Neural crest cell (in vitro differentiated cells): Measurements from ENCODE around the gene CABP4. TPM values are rescaled to one million over a fixed set of nuclear protein-coding genes. Genes with fewer than 3 reads are reported as not detected.
"Not testable (repeated sequence)": the region's sequence is repeated elsewhere in the genome, so short reads cannot be mapped to it uniquely, and the experiment has no call there.

Experiments used
- DNase-seq: peaks from one replicate; pipeline ENCODE4 v3.0.0; 2021; ENCODE audit warnings: low read depth, mixed read lengths, low spot score
- H3K27ac Mint-ChIP-seq: one replicate; pipeline ENCODE4 v1.8.0; 2021; ENCODE audit warnings: mild to moderate bottlenecking, mixed read lengths; ENCODE audit not compliant: unreplicated experiment
- H3K27me3 Mint-ChIP-seq: 2 replicates; pipeline ENCODE4 v1.8.0; 2021; ENCODE audit warnings: low read depth, mild to moderate bottlenecking, mixed read lengths
- H3K36me3 Mint-ChIP-seq: 2 replicates; pipeline ENCODE4 v1.8.0; 2021; ENCODE audit warnings: low read depth, mild to moderate bottlenecking, mixed read lengths
- H3K4me1 Mint-ChIP-seq: 2 replicates; pipeline ENCODE4 v1.8.0; 2021; ENCODE audit warnings: mixed read lengths
- H3K4me3 Mint-ChIP-seq: one replicate; pipeline ENCODE4 v1.8.0; 2021; ENCODE audit warnings: mild to moderate bottlenecking, mixed read lengths
- H3K9me3 Mint-ChIP-seq: 2 replicates; pipeline ENCODE4 v1.8.0; 2021; ENCODE audit warnings: mixed read lengths
- CTCF ChIP-seq: fragments of 200-600 bp; sonication (generic); conservative IDR thresholded peaks from 2 replicates; pipeline ENCODE4 v1.5.0; 2021; ENCODE audit warnings: antibody characterized with exemption, mild to moderate bottlenecking
- total RNA-seq: library from RNA; stranded (reverse); gene quantifications from 2 replicates; pipeline ENCODE4 v1.2.1, GENCODE V29; 2021

Gene CABP4
- total RNA-seq, 1 donor from 2014 or later: not detected

DNA sequence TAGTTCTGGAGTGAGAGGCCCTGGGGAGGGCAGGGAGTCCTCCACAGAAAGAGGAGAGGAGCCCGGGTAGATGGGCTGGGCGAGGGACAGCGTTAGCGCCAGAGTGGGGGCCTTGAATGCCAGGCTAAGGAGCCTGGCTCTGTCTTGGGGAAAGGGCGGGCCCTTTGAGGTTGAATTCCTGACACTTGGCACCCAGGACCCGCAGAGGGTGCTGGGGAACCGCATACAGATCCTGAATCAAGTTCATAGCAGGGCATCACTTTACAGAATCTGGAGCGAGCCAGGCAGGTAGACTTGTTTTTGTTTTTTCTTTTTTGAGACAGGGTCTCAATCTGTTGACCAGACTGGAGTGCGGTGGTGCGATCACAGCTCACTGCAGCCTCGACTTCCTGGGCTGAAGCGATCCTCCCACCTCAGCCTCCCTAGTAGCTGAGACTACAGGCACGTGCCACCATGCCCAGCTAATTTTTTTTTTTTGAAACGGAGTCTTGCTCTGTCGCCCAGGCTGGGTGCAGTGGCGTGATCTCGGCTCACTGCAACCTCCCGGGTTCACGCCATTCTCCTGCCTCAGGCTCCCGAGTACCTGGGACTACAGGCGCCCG is 33.6 kb upstream of the CABP4 start:
- H3K27me3 Mint-ChIP-seq: peaks cover 15% of the 10 kb centered on the region
- DNase-seq: no peak
- peaks cover 14% of the 10 kb centered on the region for H3K4me1 Mint-ChIP-seq
- no peak overlapping the region for H3K27ac Mint-ChIP-seq
- no peaks in the 10 kb centered on the region for H3K36me3 Mint-ChIP-seq
- H3K9me3 Mint-ChIP-seq: no peaks in the 10 kb centered on the region
- TF ChIP-seq CTCF: no peak
- H3K4me3 Mint-ChIP-seq: peak overlapping the region; percentile 72

DNA sequence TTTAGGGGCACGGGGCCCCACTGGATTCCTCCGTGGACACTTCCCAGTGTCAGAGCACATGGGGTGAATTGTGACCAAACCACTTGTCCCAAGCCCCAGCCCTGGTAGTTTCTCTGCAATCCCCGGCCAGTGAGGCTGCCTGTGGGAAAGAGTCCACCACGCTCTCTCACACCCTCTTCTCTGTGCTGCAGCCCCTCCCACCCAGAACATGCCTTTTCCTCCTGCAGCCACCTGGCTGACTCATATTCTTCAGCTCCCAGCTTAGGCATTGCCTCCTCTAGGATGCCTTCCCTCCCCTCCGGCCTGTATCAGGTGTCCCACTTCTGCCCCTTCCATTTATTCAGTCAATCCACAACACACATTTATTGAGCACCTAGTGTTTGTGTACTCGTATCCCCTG is 32.3 kb upstream of the CABP4 start:
- TF ChIP-seq CTCF: no peak
- H3K27me3 Mint-ChIP-seq: peaks cover 5% of the 10 kb centered on the region
- H3K4me1 Mint-ChIP-seq: peaks cover 14% of the 10 kb centered on the region
- no peaks in the 10 kb centered on the region for H3K9me3 Mint-ChIP-seq
- DNase-seq: no peak
- peak overlapping the region; percentile 31 for H3K4me3 Mint-ChIP-seq
- no peak overlapping the region for H3K27ac Mint-ChIP-seq
- no peaks in the 10 kb centered on the region for H3K36me3 Mint-ChIP-seq

- Mint-ChIP-seq H3K27ac (no peak overlapping the region), H3K27me3 (peaks cover 5% of the 10 kb centered on the region), H3K9me3 (no peaks in the 10 kb centered on the region), H3K4me3 (no peak overlapping the region), H3K36me3 (no peaks in the 10 kb centered on the region), H3K4me1 (peaks cover 18% of the 10 kb centered on the region)
- no peak for DNase-seq
- no peak for TF ChIP-seq CTCF
These were observed 31.7 kb upstream of the CABP4 start for GRCh38 chr11:67423466-67423865.

DNA sequence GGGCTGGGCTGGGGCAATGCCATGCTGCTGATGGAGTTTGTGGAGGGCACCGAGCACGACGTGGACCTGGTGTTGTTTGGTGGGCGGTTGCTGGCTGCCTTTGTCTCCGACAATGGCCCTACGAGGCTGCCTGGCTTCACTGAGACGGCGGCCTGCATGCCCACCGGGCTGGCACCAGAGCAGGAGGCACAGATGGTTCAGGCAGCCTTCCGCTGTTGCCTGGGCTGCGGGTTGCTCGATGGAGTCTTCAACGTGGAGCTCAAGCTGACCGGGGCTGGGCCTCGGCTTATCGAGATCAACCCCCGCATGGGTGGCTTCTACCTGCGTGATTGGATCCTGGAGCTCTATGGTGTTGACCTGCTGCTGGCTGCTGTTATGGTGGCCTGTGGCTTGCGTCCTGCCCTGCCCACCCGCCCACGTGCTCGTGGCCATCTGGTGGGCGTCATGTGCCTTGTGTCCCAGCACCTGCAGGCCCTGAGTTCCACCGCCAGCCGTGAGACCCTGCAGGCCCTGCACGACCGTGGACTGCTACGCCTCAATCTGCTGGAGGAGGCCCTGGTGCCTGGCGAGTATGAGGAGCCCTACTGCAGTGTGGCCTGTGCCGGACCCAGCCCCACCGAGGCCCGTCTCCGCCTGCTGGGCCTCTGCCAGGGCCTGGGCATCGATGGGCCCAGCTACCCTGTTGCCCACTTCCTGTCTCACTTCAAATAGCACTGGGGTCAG is 31.1 kb upstream of the CABP4 start:
- H3K27ac Mint-ChIP-seq: no peak overlapping the region
- TF ChIP-seq CTCF: no peak
- no peak for DNase-seq
- no peaks in the 10 kb centered on the region for H3K36me3 Mint-ChIP-seq
- peaks cover 18% of the 10 kb centered on the region for H3K4me1 Mint-ChIP-seq
- no peaks in the 10 kb centered on the region for H3K9me3 Mint-ChIP-seq
- H3K4me3 Mint-ChIP-seq: no peak overlapping the region
- H3K27me3 Mint-ChIP-seq: peaks cover 5% of the 10 kb centered on the region

DNA sequence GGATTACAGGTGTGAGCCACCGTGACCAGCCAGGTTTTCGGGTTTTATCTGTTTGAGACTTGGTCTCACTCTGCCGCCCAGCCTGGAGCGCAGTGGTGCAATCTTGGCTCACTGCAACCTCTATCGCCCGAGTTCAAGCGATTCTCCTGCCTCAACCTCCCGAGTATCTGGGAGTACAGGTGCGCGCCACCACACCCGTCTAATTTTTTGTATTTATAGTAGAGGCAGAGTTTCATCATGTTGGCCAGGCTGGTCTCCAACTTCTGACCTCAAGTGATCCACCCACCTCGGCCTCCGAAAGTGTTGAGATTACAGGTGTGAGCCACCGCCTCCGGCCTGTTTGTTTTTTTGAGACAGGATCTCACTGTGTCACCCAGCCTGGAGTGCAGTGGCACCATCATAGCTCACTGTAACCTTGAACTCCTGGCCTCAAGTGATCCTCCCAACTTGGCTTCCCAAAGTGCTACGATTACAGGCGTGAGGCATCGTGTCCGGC is 27.7 kb upstream of the CABP4 start:
- peak overlapping the region; percentile 45 for H3K27ac Mint-ChIP-seq
- peak overlapping the region; percentile 89 for H3K4me3 Mint-ChIP-seq
- not testable (repeated sequence) for H3K36me3 Mint-ChIP-seq, DNase-seq, H3K9me3 Mint-ChIP-seq, H3K27me3 Mint-ChIP-seq
- H3K4me1 Mint-ChIP-seq: peaks cover 15% of the 10 kb centered on the region
